ENCODE data around the gene COL20A1.

DNA sequence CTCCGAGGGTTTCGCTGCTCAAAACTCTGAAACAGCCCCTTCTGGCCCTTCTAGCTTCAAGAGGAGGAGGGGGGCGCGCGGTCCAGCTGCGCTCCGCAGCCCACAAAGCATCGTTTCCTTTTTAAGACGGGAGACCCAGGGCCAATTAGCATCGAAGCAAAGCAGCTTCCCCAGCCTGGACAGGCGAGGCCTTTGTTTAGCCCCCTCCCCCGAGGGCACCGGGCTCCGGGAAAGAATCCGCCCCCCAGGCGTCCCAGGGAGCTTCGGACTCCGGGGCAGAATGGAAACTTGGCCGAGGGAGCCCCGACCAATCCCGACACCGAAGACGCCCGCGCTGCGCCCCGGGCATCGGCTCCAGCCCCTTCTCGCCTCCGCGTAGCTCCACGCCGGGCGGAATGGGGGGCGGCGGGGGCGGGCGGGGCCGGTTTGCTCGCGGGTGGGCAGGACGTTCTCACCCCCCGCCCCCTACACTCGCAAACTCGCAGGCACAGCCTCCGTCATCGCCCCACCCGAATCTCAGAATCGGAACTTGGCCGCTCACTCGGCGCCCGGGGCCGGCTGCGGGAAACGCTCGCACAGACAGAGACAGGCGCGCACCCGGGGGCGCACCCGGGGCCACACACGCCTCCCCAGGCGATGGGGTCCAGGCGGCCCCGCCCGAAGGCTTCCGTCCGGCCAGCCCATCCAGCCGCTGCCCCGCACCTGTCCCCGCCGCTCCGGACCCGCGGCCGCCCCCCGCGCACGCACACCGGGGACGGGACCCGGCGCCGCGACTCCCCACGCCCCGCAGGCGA is 39.4 kb upstream of the COL20A1 start:
- TF ChIP-seq, protein P1, sequence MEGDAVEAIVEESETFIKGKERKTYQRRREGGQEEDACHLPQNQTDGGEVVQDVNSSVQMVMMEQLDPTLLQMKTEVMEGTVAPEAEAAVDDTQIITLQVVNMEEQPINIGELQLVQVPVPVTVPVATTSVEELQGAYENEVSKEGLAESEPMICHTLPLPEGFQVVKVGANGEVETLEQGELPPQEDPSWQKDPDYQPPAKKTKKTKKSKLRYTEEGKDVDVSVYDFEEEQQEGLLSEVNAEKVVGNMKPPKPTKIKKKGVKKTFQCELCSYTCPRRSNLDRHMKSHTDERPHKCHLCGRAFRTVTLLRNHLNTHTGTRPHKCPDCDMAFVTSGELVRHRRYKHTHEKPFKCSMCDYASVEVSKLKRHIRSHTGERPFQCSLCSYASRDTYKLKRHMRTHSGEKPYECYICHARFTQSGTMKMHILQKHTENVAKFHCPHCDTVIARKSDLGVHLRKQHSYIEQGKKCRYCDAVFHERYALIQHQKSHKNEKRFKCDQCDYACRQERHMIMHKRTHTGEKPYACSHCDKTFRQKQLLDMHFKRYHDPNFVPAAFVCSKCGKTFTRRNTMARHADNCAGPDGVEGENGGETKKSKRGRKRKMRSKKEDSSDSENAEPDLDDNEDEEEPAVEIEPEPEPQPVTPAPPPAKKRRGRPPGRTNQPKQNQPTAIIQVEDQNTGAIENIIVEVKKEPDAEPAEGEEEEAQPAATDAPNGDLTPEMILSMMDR (conservative IDR thresholded peaks at IDR 0.05 in 1 of 2, IDR thresholded peaks at IDR 0.05 in 1 of 2; ENCODE audit: low read depth in 1 of 2, low read length in 2 of 2): no peak
- peak; percentile 52 for TF ChIP-seq EZH2 (IDR thresholded peaks at IDR 0.05; ENCODE audit: low read length, missing control alignments)

Measured in fibroblast of lung (primary cell).